Activated naive CD4-positive, alpha-beta T cell treated with anti-CD3 and anti-CD28 coated beads, Interleukin-2, amount 10 ng/mL, durations not matched to agents 7 days and 5 days (primary cell): Measurements from ENCODE around the gene SEH1L.

Source experiments
- CTCF ChIA-PET: fragments of 350-600 bp; sonication (Branson Sonifier 250); formaldehyde crosslinking; loops from one replicate; lab custom pipeline; 2021; ENCODE audit warnings: antibody characterized with exemption; lab: Charles Lee
- DNase-seq: peaks from one replicate; pipeline ENCODE4 v3.0.0-alpha.2; 2020
- H3K27ac Mint-ChIP-seq: one replicate; pipeline ENCODE4 v1.8.0; 2021; ENCODE audit warnings: mild to moderate bottlenecking, moderate library complexity, mixed read lengths
- H3K27me3 Mint-ChIP-seq: one replicate; pipeline ENCODE4 v1.8.0; 2021; ENCODE audit warnings: mild to moderate bottlenecking, mixed read lengths
- H3K36me3 Mint-ChIP-seq: one replicate; pipeline ENCODE4 v1.8.0; 2021; ENCODE audit warnings: mixed read lengths
- H3K4me1 Mint-ChIP-seq: one replicate; pipeline ENCODE4 v1.8.0; 2021; ENCODE audit warnings: mixed read lengths
- H3K4me3 Mint-ChIP-seq: one replicate; pipeline ENCODE4 v1.8.0; 2021; ENCODE audit warnings: mild to moderate bottlenecking, moderate library complexity, mixed read lengths
- H3K9me3 Mint-ChIP-seq: one replicate; pipeline ENCODE4 v1.8.0; 2021; ENCODE audit warnings: mixed read lengths

SEH1L gene

DNA sequence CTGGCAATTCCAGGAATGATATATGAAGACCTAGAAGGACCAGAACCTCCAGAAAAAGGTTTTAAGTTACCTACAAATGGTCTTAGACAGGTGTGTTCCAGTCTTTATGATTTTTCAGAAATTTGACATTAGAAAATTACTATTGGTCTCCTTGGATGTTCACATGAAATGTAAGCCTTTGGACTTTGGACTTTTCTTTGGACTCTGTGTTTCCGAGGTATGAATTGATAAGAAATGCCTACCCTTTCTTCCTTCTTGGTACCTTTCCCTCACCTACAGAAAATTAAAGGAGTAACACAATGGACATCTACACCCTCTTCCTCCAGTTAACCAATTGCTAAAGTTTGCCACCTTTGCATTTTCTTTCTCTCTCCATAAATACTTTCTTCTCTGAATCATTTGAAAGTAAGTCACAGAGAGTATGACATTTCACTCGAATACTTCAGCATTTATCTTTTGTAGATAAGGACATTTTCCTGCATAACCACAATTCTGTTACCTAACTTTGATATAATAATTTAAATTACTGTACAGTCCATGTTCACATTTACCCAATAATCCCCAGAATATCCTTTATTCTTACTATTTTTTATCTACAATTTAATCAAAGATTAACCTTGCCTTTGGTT, 69.5 kb downstream of the SEH1L start:
- CTCF ChIA-PET = no interaction called here
- no peak for DNase-seq
- Mint-ChIP-seq H3K27me3 (no peaks in the 10 kb centered on the region), H3K27ac (no peak overlapping the region), H3K9me3 (no peaks in the 10 kb centered on the region), H3K36me3 (peaks cover 73% of the 10 kb centered on the region), H3K4me1 (peaks cover 9% of the 10 kb centered on the region), H3K4me3 (no peak overlapping the region)

DNA sequence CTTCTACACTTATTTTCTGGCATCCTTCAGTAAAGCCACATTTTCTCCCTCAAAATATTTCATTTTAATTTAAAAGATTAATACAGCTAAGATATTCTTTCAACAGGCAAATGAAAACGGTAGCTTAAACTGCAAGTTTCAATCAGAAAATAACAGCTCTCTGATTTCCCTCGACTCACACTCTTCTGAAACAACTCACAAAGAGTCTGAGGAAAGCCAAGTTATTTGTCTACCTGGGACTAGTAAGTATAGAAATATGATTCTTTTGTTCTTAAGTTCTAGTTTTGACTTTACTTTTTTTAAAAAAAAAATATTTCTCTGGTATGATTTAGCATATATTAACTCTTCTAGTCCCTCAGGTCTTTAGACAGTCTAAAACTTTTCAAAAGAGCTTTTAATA, 70.6 kb downstream of the SEH1L start:
- no peak overlapping the region for H3K4me3 Mint-ChIP-seq

DNA sequence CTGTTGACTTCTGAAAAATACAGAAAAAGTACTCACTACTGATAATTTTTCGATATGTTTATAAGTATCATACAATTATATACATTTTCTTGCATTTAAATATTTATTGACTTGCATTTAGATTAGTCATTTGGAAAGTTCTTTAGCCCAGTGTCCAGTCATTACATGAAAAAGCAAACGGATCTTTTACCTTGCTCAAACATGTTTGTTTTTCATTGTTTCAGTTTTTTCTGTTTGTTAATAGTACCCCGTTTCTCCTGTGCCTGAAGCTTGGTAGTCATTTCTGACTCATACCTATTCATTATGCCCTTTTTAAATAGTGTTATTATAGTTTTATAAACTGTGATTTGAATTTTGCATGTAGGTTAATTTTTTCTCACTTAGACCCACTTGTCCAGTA, 71.5 kb downstream of the SEH1L start:
- no peaks in the 10 kb centered on the region for H3K27me3 Mint-ChIP-seq
- peak overlapping the region; percentile 49 for H3K27ac Mint-ChIP-seq
- H3K36me3 Mint-ChIP-seq = peaks cover 79% of the 10 kb centered on the region
- H3K4me3 Mint-ChIP-seq = no peak overlapping the region
- peaks cover 9% of the 10 kb centered on the region for H3K4me1 Mint-ChIP-seq
- DNase-seq = no peak
- H3K9me3 Mint-ChIP-seq = no peaks in the 10 kb centered on the region
- CTCF ChIA-PET = no interaction called here

More for the DNA sequence above, 70.6 kb downstream of the SEH1L start:
- Mint-ChIP-seq H3K27ac (no peak overlapping the region), H3K36me3 (peaks cover 73% of the 10 kb centered on the region), H3K27me3 (no peaks in the 10 kb centered on the region), H3K4me1 (peaks cover 9% of the 10 kb centered on the region), H3K9me3 (no peaks in the 10 kb centered on the region)
- CTCF ChIA-PET = no interaction called here
- no peak for DNase-seq

DNA sequence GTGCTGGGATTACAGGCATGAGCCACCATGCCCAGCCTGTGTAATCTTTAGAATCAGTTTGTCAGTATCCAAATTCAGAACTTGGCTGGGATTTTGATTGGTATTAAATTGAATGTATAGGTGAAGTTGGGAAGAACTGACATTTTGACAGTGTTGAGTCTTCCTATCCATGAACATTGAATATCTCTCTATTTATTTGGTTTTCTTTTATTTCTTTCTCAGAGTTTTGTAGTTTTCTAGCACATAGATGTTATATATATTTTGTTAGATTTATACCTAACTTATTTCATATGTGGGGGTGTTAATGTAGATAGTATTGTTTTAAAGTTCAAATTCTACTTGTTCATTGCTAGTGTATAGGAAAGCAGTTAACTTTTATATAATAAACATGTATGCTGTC, 74.8 kb downstream of the SEH1L start:
- H3K4me3 Mint-ChIP-seq = no peak overlapping the region
- no peaks in the 10 kb centered on the region for H3K9me3 Mint-ChIP-seq
- CTCF ChIA-PET = interaction anchor here (0.8 kb wide), 1 partner anchor 229 kb away, joined by 3 read pairs; no protein-coding TSS in a partner anchor
- peaks cover 67% of the 10 kb centered on the region for H3K36me3 Mint-ChIP-seq
- H3K27ac Mint-ChIP-seq = no peak overlapping the region
- H3K27me3 Mint-ChIP-seq = no peaks in the 10 kb centered on the region
- H3K4me1 Mint-ChIP-seq = peaks cover 9% of the 10 kb centered on the region
- DNase-seq = no peak

DNA sequence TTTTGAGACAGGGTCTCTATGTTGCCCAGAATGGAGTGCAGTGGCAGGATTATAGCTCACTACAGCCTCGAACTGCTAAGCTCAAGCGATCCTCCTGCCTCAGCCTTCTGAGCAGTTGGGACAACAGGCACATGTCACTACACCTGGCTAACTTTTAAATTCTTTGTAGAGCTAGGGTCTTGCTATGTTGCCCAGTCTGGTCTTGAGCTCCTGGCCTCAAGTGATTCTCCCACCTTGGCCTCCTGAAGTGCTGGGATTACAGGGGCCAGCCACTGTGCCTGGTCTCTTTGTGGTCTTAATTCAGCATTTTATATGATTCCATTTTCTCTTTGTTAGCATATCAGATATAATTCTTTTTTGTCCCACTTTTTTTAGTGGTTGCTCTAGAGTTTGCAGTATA, 77.4 kb downstream of the SEH1L start:
- Mint-ChIP-seq H3K4me3 (no peak overlapping the region), H3K36me3 (peaks cover 61% of the 10 kb centered on the region), H3K27me3 (no peaks in the 10 kb centered on the region), H3K27ac (no peak overlapping the region), H3K9me3 (no peaks in the 10 kb centered on the region), H3K4me1 (peaks cover 7% of the 10 kb centered on the region)
- DNase-seq = no peak
- CTCF ChIA-PET = no interaction called here

DNA sequence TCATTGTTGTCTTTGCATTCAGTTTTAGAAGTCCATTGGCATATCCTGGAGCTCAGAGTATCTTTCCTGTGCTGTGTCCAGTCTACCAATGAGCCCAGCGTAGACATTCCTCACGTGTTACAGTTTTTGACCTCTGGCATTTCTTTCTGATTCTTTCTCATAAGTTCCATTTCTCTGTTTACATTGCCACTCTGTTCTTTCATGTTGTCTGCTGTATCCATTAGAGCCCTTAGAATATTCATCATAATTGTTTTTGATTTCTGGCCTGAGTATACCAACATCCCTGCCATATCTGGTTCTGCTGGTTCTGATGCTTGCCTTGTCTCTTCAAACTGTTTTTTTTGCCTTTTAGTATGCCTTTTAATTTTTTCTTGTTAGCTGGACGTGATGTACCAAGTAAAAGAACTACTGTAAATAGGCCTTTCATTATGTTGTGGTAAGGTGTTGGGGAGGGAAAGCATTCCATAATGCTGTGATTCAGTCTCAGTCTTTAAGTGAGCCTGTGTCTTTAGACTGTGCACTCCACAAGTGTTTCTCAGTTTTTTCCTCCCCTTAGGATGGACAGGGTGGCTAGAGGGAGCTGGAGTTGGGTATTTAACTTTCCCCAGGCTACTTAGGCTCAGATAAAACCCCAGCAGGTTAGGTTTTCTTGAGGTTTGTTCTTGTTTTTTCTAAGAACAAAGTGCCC, 78.9 kb downstream of the SEH1L start:
- no peak for DNase-seq
- Mint-ChIP-seq H3K36me3 (peaks cover 59% of the 10 kb centered on the region), H3K27me3 (no peaks in the 10 kb centered on the region), H3K9me3 (no peaks in the 10 kb centered on the region), H3K4me3 (no peak overlapping the region), H3K4me1 (peaks cover 1% of the 10 kb centered on the region), H3K27ac (no peak overlapping the region)
- CTCF ChIA-PET = no interaction called here

DNA sequence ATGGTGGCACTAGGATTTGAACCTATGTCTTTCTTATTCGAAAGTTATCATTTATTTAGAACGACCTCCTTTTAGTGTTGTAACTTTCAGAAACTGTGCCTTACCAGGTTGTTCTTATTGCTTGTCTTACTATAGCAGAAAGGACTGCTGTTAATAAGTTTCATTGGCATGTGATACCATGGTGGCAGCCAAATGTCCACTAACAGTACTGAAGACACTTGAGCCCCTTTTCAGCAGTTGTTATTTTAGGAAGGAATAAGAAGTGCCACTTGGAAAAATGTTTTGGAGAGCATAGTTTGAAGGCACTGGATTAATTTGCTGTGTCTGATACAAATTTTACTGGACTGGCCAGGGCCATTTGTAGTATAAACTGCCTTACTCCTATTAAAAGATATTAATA, 81.1 kb downstream of the SEH1L start:
- no peak for DNase-seq
- Mint-ChIP-seq H3K27ac (no peak overlapping the region), H3K9me3 (no peaks in the 10 kb centered on the region), H3K36me3 (peaks cover 56% of the 10 kb centered on the region), H3K4me1 (no peaks in the 10 kb centered on the region), H3K27me3 (no peaks in the 10 kb centered on the region), H3K4me3 (no peak overlapping the region)
- CTCF ChIA-PET = no interaction called here

DNA sequence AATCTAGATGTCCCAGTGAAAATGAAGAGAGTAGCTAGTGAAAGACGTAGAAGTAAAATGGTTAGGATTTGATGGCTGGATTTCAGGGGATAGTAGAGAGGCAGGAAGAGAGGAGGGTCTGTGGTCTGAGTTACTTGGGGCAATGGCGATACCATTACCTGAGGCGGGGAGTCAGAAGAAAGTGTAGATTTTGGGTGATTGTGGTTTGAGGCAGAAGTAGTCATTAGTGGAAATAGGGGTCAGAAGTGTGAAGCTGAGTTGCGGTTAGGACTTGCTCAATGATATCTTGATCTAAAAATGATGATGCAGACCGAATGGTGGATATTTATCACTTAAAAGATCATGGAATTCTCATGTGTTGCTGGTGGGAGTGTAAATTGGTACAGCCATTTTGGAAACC, 84.4 kb downstream of the SEH1L start:
- Mint-ChIP-seq H3K27me3 (no peaks in the 10 kb centered on the region), H3K27ac (no peak overlapping the region), H3K9me3 (no peaks in the 10 kb centered on the region), H3K4me3 (no peak overlapping the region), H3K36me3 (peaks cover 60% of the 10 kb centered on the region), H3K4me1 (peaks cover 2% of the 10 kb centered on the region)
- CTCF ChIA-PET = no interaction called here
- DNase-seq = no peak

DNA sequence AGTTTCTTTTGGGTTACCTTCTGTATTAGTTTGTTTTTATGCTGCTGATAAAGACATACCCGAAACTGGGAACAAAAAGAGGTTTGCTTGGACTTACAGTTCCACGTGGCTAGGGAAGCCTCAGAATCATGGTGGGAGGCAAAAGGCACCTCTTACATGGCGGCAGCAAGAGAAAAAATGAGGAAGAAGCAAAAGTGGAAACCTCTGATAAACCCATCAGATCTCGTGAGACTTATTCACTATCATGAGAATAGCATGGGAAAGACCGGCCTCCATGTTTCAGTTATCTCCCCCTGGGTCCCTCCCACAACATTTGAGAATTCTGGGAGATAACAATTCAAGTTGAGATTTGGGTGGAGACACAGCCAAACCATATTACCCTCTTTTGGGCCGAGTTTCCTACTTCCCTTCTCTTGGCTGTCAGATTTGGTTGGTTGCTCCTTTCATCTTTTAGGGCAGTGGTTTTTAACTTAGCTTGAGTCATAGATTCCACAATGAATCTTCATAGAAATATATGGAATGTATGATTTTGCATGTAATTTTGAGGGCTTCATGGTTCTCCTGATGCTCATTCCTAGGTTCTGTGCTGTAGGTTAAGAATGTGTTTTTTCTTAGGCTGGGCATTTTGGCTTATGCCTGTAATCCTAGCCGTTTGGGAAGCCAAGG, 87.6 kb downstream of the SEH1L start:
- no peaks in the 10 kb centered on the region for H3K27me3 Mint-ChIP-seq
- no peaks in the 10 kb centered on the region for H3K9me3 Mint-ChIP-seq
- DNase-seq = no peak
- CTCF ChIA-PET = no interaction called here
- H3K4me3 Mint-ChIP-seq = no peak overlapping the region
- H3K36me3 Mint-ChIP-seq = peaks cover 63% of the 10 kb centered on the region
- peak overlapping the region; percentile 13 for H3K27ac Mint-ChIP-seq
- H3K4me1 Mint-ChIP-seq = peaks cover 7% of the 10 kb centered on the region

DNA sequence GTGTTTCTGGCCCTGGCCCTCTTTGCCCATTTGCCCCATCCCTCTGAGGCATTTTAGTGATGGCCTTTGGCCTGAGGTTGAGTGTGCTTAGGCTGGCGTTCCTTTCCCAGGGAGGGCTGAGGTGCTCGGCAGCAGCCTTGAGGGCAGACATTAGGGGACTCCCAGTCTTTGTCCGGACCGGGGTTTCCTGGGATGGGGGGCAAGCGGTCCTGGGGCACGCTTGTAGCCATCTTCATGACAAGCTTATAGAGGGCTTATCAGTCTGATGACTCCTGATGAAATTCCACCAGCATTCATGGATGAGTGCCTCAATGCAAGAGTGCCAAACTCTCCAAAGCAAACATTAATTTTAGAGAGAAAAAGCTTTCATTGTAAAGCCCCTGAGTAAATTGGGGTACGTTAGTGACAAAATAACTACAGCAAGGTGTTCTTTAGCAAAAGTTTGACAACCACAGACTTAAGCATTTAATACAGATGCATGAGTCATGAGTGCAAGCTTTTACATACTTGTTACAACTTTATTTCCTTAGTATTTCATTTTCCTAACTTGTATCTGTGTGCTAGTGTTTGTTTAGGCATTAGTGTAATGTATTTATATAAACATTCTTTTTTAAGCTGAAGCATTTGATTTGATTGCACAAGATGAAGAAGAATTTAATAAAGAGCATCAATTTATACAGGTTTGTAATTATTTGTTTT, 89.0 kb downstream of the SEH1L start:
- no peak overlapping the region for H3K4me3 Mint-ChIP-seq
- peaks cover 59% of the 10 kb centered on the region for H3K36me3 Mint-ChIP-seq
- no peak overlapping the region for H3K27ac Mint-ChIP-seq
- no peaks in the 10 kb centered on the region for H3K27me3 Mint-ChIP-seq
- no peaks in the 10 kb centered on the region for H3K9me3 Mint-ChIP-seq
- peaks cover 7% of the 10 kb centered on the region for H3K4me1 Mint-ChIP-seq
- CTCF ChIA-PET = no interaction called here
- DNase-seq = no peak
